Activated gamma-delta T cell treated with Interleukin-2 at 50 U/mL for 16 hours (primary cell): ENCODE data around the gene CNTNAP1.
"Not testable (repeated sequence)": the region's sequence is repeated elsewhere in the genome, so short reads cannot be mapped to it uniquely, and the experiment has no call there.

Source experiments
- DNase-seq: peaks from one replicate; pipeline ENCODE4 v3.0.0-alpha.2; 2020

Gene CNTNAP1

GRCh38 chr17:42686520-42687128, 4.3 kb downstream of the CNTNAP1 start:
- DNase-seq, result no peak

- no peak for DNase-seq
Observed at GRCh38 chr17:42687707-42688320, 5.5 kb downstream of the CNTNAP1 start.

- no peak for DNase-seq
Observed at GRCh38 chr17:42690596-42690995, 8.3 kb downstream of the CNTNAP1 start.

- DNase-seq, result no peak
Observed at GRCh38 chr17:42691021-42691545, 8.8 kb downstream of the CNTNAP1 start.

- no peak for DNase-seq
Observed at GRCh38 chr17:42692489-42692888, 10.2 kb downstream of the CNTNAP1 start.

GRCh38 chr17:42694524-42694923, 12.2 kb downstream of the CNTNAP1 start:
- DNase-seq, result no peak

GRCh38 chr17:42695500-42695899, 13.2 kb downstream of the CNTNAP1 start:
- no peak for DNase-seq

GRCh38 chr17:42697108-42697811, 14.9 kb downstream of the CNTNAP1 start:
- DNase-seq, result no peak

- DNase-seq, result no peak
Observed at GRCh38 chr17:42698736-42699414, 16.5 kb downstream of the CNTNAP1 start.

GRCh38 chr17:42699415-42699740, 17.0 kb downstream of the CNTNAP1 start:
- no peak for DNase-seq

GRCh38 chr17:42700586-42701289, 18.4 kb downstream of the CNTNAP1 start:
- no peak for DNase-seq

- no peak for DNase-seq
Observed at GRCh38 chr17:42702446-42702845, 20.1 kb downstream of the CNTNAP1 start.

GRCh38 chr17:42704490-42704836, 22.1 kb downstream of the CNTNAP1 start:
- DNase-seq, result no peak

GRCh38 chr17:42704837-42705494, 22.6 kb downstream of the CNTNAP1 start:
- DNase-seq, result no peak

- DNase-seq, result peak; percentile 23
Observed at GRCh38 chr17:42706732-42707131, 24.4 kb downstream of the CNTNAP1 start.

GRCh38 chr17:42708588-42708987, 26.3 kb downstream of the CNTNAP1 start:
- DNase-seq, result no peak

- no peak for DNase-seq
Observed at GRCh38 chr17:42709561-42709960, 27.2 kb downstream of the CNTNAP1 start.

- DNase-seq, result peak; percentile 14
Observed at GRCh38 chr17:42720996-42721583, 38.8 kb downstream of the CNTNAP1 start.

- no peak for DNase-seq
Observed at GRCh38 chr17:42723636-42724035, 41.3 kb downstream of the CNTNAP1 start.

GRCh38 chr17:42725143-42725542, 42.8 kb downstream of the CNTNAP1 start:
- no peak for DNase-seq

GRCh38 chr17:42740699-42741098, 58.4 kb downstream of the CNTNAP1 start:
- DNase-seq, result no peak

GRCh38 chr17:42742916-42743315, 60.6 kb downstream of the CNTNAP1 start:
- DNase-seq, result not testable (repeated sequence)
